ENCODE results near the gene MAP6D1. TPM values are rescaled to one million over a fixed set of nuclear protein-coding genes. Genes with fewer than 3 reads are reported as not detected.

Gene MAP6D1
- total RNA-seq, 4 donors from 2014 or later: 0.35 to 4.9 (median 2.4) TPM

- Histone ChIP-seq H3K4me1 (no peaks in the 10 kb centered on the region), H3K27ac (no peak overlapping the region), H3K27me3 (no peaks in the 10 kb centered on the region), H3K4me3 (no peak overlapping the region), H3K36me3 (peaks cover 0 to 67% of the 10 kb centered on the region in 2 donors), H3K9me3 (no peaks in the 10 kb centered on the region)
- ATAC-seq: no peak
- TF ChIP-seq EP300 (IDR thresholded peaks at IDR 0.05) (no peak), POLR2AphosphoS5 (IDR thresholded peaks at IDR 0.05) (no peak), CTCF (IDR thresholded peaks at IDR 0.05) (no peak), POLR2A (IDR thresholded peaks at IDR 0.05) (no peak)
- 86 to 87% methylated on average over 8 to 10 of the region's 24 CpGs for WGBS, 2 donors (ENCODE audit: low coverage in 1 of 2)
Measured at GRCh38 chr3:183810643-183811594, 14.5 kb downstream of the MAP6D1 start.

GRCh38 chr3:183809270-183809669 lies 16.1 kb downstream of the MAP6D1 start:
- no peaks in the 10 kb centered on the region for H3K27me3 ChIP-seq
- H3K4me3 ChIP-seq: no peak overlapping the region
- H3K27ac ChIP-seq: no peak overlapping the region
- H3K36me3 ChIP-seq: peaks cover 0 to 77% of the 10 kb centered on the region in 2 donors
- TF ChIP-seq POLR2AphosphoS5 (IDR thresholded peaks at IDR 0.05) (no peak), CTCF (IDR thresholded peaks at IDR 0.05) (no peak), POLR2A (IDR thresholded peaks at IDR 0.05) (no peak), EP300 (IDR thresholded peaks at IDR 0.05) (no peak)
- 70 to 74% methylated on average over 5 of the region's 5 CpGs for WGBS, 2 donors (ENCODE audit: low coverage in 1 of 2)
- no peak for ATAC-seq
- H3K4me1 ChIP-seq: no peaks in the 10 kb centered on the region
- H3K9me3 ChIP-seq: no peaks in the 10 kb centered on the region

GRCh38 chr3:183808355-183808754 lies 17.0 kb downstream of the MAP6D1 start:
- Histone ChIP-seq H3K36me3 (peaks cover 0 to 86% of the 10 kb centered on the region in 2 donors), H3K27ac (no peak overlapping the region), H3K27me3 (no peaks in the 10 kb centered on the region), H3K4me3 (no peak overlapping the region), H3K9me3 (no peaks in the 10 kb centered on the region), H3K4me1 (no peaks in the 10 kb centered on the region)
- 94% methylated on average over 2 to 6 of the region's 11 CpGs for WGBS, 2 donors (ENCODE audit: low coverage in 1 of 2)
- no peak for ATAC-seq
- TF ChIP-seq POLR2AphosphoS5 (IDR thresholded peaks at IDR 0.05) (no peak), POLR2A (IDR thresholded peaks at IDR 0.05) (no peak), CTCF (IDR thresholded peaks at IDR 0.05) (no peak), EP300 (IDR thresholded peaks at IDR 0.05) (no peak)

GRCh38 chr3:183807881-183808280 lies 17.5 kb downstream of the MAP6D1 start:
- TF ChIP-seq EP300 (IDR thresholded peaks at IDR 0.05) (no peak), POLR2AphosphoS5 (IDR thresholded peaks at IDR 0.05) (no peak), CTCF (IDR thresholded peaks at IDR 0.05) (no peak), POLR2A (IDR thresholded peaks at IDR 0.05) (no peak)
- 96 to 100% methylated on average over 7 of the region's 12 CpGs for WGBS, 2 donors (ENCODE audit: low coverage in 1 of 2)
- peaks cover 0 to 90% of the 10 kb centered on the region in 2 donors for H3K36me3 ChIP-seq

More at GRCh38 chr3:183807881-183808280, 17.5 kb downstream of the MAP6D1 start:
- no peak overlapping the region for H3K4me3 ChIP-seq
- H3K4me1 ChIP-seq: no peaks in the 10 kb centered on the region
- ATAC-seq: no peak
- H3K9me3 ChIP-seq: no peaks in the 10 kb centered on the region
- H3K27ac ChIP-seq: no peak overlapping the region
- no peaks in the 10 kb centered on the region for H3K27me3 ChIP-seq
